GM11168 (cell line): ENCODE data around the gene CHST10.
"Not testable (repeated sequence)": the region's sequence is repeated elsewhere in the genome, so short reads cannot be mapped to it uniquely, and the experiment has no call there.

Experiments
- in situ Hi-C: fragments of 300-500 bp; cut with MboI; formaldehyde crosslinking; loops from one replicate; pipeline ENCODE4 v1.12.0; 2022; ENCODE audit warnings: low sequenced_read_pairs; ENCODE audit not compliant: unreplicated experiment

CHST10 gene

DNA sequence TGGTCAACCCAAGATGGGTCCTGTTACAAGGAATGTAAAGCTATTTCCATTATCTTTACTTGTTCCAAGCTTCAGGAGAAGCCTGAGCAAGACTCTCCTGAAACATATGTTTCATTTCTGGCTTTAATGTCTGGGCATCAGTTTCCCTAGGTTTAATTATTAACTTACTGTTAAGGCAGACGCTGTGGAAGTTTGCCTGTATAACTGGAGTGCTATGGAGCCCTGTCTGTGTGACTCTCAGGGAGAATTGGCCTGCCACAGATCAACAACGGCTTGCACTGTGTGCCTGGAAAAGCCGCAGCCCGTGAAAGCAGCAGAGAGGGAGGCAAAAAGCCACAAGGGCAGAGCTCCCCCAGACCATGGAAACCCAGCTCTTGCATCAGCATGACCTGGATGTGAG is 73.0 kb downstream of the CHST10 start:
- in situ Hi-C loops = no loop called here

DNA sequence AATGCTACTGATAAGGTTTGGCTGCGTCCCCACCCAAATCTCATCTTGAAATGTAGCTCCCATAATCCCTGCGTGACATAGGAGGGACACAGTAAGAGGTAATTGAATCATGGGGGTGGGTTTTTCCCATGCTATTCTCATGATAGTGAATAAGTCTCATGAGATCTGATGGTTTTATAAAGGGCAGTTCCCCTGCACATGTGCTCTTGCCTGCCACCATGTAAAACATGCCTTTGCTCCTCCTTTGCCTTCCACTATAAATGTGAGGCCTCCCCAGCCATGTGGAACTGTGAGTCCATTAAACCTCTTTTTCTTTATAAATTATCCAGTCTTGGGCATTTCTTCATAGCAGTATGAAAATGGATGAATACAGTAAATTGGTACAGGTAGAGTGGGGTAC is 75.0 kb downstream of the CHST10 start:
- in situ Hi-C loops = not testable (repeated sequence)
